Epithelial cell of proximal tubule (primary cell): ENCODE results near the gene SLC26A11. TPM values are rescaled to one million over a fixed set of nuclear protein-coding genes. Genes with fewer than 3 reads are reported as not detected.

Experiments
- total RNA-seq: library from RNA; depleted of rRNA; stranded (reverse); fragments of >200 nt; gene quantifications from 2 replicates; pipeline ENCODE4 v1.2.3, GENCODE V29; 2015

SLC26A11 gene
- total RNA-seq, 1 donor from 2014 or later = 7.6 TPM

Other genes starting within 250 kb of the SLC26A11 start
- gene TBC1D16, start 184.6 kb upstream of the SLC26A11 start, total RNA-seq = 19.9 and 25.7 TPM in 2 replicates
- 1.3 and 2.2 TPM in 2 replicates for gene CCDC40, start 183.8 kb upstream of the SLC26A11 start, total RNA-seq
- 8.9 and 21.8 TPM in 2 replicates for gene GAA, start 118.8 kb upstream of the SLC26A11 start, total RNA-seq
- gene EIF4A3, start 73.3 kb upstream of the SLC26A11 start, total RNA-seq = 122 and 123 TPM in 2 replicates
- 0.06 and 0.36 TPM in 2 replicates for gene CARD14, start 50.4 kb upstream of the SLC26A11 start, total RNA-seq
- 11.4 and 24.2 TPM in 2 replicates for gene SGSH, start 94 bp upstream of the SLC26A11 start, total RNA-seq
- 29.4 and 80.5 TPM in 2 replicates for gene RNF213, start 40.4 kb downstream of the SLC26A11 start, total RNA-seq
- gene ENDOV, start 194.7 kb downstream of the SLC26A11 start, total RNA-seq = 8.5 and 13.5 TPM in 2 replicates